HuH-7 (cell line): ENCODE data around the gene MYO5B.
"Not testable (repeated sequence)": the region's sequence is repeated elsewhere in the genome, so short reads cannot be mapped to it uniquely, and the experiment has no call there.

Experiments
- DNase-seq: peaks from one replicate; pipeline ENCODE4 v3.0.0; 2011; ENCODE audit warnings: low spot score

The MYO5B gene

GRCh38 chr18:50194631-50195532 lies at the start of gene MYO5B:
Gene MYO5B (minus strand): TSS chr18:50195147. CDS start chr18:50194793, 354 bp downstream.
- DNase-seq, result peak; percentile 71

GRCh38 chr18:50241768-50242167 lies 46.8 kb upstream of the MYO5B start:
- not testable (repeated sequence) for DNase-seq

GRCh38 chr18:50240080-50240563 lies 45.2 kb upstream of the MYO5B start:
- no peak for DNase-seq

DNA sequence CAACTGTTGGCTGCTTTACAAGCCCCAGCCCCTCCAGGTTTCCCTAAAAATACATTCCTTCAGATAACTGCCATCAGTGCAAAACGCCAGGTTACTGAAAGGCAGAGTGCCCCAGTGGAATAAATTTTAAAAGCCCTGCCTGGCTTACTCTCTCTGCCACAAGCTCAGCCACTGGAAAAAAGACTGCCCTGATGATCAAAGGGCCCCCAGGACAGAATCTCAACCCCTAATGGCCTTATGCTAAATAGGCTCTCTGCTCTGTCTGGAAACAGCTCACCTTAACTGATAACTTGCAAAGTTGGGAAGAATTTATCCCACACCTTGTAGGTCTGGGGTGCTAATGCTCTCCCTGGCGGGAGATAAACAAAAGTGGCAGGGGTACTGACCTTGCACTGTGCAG lies 37.5 kb upstream of the MYO5B start:
- DNase-seq, result no peak

DNA sequence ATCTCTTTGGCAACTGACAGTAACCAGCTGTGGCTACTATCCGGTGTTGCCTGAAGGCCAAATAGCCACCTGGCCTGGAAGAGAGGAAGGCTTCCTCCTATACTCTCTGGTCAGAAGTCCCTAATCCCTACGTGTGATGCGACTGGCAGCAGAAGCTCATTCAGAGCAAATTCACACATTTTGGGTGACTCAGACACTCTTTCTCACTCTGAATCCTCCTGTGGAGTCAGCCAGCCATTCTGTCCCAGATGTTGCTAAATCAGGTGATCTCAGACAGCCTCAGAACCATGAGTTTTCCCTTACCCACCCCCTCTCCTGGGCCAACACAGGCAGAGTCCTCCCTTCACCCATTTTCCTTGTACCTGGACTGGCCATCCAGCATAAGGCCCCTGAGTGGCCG lies 36.7 kb upstream of the MYO5B start:
- no peak for DNase-seq

DNA sequence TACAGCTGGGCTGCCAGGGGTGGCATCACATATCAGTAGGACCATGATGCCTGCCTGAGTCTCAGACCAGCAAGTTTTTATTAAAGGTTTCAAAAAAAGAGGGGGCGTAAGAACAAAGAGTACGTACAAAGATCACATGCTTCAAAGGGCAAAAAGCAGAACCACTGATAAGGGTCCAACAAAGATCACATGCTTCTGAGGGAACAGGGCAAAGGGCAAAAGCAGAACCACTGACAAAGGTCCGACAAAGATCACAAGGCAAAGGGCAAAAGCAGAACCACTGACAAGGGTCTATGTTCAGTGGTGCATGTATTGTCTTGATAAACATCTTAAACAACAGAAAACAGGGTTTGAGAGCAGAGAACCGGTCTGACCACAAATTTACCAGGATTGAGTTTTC lies 25.3 kb upstream of the MYO5B start:
- DNase-seq, result not testable (repeated sequence)

DNA sequence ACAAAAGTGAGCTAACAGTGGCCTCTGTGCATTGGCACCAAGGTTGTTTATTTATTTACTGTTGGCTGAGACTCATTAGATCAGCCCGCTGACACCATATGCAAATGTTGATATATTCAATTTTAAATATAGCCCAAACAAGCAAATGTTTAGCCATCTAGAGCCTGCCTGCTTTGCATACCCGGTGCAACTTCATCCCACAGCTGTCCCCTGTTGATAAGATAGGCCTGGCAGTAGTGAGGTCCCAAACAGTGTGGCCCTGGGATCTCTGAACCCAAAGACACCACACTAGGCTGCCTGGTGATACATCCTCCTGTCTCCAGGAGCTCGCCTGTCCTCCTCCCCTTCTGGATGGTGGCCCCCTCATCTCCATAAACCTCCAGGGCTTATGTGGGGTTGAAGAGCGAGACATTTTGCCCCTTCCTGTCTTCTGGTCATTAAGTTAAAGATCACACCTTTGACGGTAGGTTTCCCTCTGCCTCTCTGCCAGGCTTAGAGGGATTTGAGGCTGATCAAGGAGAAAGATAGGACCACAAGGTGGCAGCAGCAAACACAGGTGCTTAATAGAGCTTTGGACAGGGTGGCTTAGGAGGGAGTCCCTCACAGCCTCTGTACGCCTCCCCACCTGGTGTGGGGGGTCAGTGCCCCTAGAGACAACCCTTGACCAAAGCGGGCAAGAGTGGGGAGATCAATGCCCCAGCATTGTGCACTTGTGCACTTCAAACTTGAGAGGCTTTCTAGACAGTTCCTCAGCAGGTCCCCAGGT lies 23.7 kb upstream of the MYO5B start:
- no peak for DNase-seq

GRCh38 chr18:50209311-50209710 lies 14.4 kb upstream of the MYO5B start:
- no peak for DNase-seq

GRCh38 chr18:50207722-50208121 lies 12.8 kb upstream of the MYO5B start:
- no peak for DNase-seq

DNA sequence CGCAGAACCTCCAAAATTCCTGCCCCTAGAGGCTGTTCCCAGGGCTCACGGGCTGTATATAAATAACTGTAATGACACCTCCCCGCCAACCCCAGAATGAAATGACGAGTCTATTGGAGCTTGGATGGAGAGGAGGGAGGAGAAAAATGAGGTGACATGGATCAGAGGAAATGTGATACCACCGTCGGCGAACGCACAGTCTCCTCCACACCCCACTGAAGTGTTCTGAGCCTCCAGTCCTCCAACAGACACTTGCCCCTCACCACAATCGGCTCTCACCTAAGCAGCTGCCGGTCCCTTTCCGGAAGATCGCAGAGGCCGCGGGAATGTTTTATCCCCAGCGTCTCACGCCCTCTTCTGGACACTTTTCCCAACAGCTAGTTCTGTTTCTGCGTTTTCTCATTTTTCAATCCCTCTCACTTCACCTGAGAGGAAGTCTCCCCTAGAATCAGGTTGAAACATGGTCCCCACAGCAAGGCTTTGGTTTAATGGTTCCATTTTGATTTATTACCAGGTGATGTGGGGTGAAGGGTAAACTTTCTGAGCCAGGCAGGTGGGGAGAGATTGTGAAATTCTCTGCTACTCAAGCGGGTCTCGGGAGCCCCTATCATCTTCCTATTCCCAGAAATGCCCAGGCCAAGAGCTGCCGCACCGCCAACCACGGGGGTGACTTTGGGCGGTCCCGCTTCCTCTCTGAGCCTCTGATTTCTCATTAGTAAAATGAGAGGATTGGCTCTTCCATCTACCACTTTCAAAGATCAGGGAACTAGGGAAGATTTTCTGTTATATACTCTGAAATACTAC lies 9.1 kb upstream of the MYO5B start:
- peak; percentile 47 for DNase-seq

DNA sequence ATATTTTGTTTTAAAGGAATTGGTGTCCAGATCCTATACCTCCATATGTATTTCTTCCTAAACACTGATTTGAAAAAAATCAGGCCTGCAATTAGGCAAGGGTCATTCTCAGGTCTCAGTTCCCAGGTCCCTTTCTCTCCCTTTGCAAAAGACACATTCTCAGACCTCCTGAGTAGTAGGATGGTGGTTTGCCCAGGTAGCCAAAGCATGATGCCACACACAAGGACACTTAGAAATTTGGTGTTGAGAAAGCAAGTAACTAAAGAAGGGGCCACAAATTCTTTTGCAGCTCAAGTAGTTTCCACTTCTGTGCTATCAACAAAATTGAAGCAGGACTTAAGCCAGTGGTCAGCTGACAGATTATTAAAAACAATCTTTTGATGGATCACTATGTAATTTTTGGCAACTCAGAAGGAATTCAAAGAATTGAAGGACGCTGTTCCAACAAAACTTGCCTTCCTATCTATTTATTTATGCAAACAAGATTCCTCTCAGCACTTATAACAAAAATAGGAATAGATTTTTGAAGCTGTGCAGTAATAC lies 6.6 kb upstream of the MYO5B start:
- no peak for DNase-seq

GRCh38 chr18:50199921-50200320 lies 5.0 kb upstream of the MYO5B start:
- DNase-seq, result no peak

DNA sequence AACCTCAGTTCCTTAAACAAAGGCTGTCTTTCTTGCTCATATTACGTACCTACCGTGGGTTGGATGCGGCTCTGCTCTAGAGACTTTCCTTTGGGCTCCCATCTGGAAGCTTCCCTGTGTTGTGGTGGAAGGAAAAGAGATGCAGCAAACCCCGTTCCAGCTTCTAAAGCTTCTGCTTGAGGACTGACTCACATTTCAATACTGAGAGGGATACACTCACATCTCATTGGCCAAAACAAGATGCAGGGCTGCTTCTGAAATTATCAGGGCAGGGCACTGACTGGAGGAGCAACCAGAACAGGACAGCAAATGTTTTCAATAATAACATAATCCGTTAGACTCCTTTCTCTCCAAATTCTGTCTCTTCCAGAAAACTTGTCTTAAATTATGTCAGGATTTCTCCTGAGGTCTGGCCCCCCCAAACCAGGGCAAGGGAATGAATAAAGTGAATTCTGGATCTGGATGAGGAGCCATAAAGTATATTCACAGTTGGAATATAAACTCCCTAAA lies 4.5 kb upstream of the MYO5B start:
- DNase-seq, result no peak

DNA sequence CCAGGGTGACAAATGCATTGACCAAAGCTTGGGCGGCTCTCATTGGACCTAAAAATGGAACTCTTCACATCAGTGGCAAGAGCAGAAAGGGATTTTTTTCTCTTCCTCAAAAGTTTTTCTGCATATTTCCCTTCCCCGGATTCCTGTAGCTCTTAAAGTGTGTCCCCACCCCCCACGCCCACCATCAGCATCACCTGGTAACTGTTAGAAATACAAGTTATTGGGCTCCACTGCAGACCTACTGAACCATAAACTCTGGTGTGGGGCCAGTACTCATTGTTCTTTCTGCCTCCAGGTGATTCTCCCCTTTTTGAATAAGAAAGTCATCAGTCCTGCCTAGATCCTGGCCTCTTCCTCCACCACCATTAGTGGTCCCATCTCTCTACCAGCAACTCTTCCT lies 1.3 kb upstream of the MYO5B start:
- no peak for DNase-seq

DNA sequence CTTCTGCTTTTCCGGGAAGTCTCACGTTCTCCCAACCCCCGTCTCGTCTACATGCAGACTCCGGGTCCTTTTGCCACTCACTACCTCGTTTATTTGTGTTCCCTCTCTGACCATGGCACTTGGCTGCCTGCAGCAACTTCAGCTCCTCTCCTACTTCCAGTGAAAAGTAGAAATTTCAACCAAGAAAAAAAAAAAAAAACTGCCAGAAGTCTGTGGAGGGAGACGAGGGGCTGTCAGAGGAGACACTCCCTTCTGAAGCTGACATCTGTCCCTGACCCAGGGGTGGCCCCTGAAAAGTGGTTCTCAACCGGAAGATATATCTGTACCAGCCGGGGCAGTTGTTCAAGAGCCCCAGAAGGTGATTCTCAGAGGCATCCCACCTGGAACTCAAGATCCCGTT lies 742 bp upstream of the MYO5B start:
- no peak for DNase-seq

DNA sequence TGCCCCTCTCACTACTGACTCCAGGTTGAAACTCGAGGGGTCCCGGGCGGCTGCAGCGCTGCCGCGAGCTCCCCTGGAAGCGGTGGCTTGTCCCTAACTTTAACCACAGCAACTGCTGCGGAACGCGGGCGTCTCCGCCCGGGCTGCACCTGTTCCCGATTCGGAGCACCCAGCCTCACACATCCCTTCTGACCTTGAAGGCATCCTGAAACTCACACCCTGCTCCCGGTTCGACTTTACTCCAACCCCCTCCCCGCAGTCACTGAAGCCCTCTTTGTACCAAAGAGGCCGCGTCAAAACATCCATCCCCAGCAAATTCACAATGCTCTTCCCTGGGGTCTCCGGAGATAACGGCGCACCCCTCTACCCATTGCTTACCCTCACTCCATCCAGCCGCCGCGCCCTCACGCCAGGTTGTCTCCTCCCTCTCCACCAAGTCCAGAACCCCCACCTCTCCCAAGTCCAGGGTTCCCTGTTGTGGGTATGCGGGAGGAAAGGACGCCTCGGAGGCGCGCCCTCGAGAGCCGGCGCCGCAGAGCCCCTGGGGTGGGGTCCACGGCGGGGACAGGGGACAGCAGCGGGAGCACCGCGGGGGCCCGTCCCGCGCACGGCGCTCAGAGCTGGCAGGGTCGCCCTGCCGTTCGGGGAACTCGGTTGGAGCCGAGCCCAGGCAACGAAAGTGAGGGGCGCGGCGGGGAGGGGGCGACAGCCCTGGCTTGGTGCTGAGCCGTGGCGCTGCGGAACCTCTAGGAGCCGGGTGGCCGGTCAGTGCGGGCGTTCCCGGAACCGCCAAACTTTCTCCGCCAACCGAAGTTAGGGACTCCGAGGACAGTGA lies 934 bp downstream of the MYO5B start:
- peak; percentile 23 for DNase-seq

- no peak for DNase-seq
These were observed 1.8 kb downstream of the MYO5B start for GRCh38 chr18:50192995-50193795.

- DNase-seq, result no peak
These were observed 4.0 kb downstream of the MYO5B start for GRCh38 chr18:50190926-50191325.

- DNase-seq, result no peak
These were observed 4.7 kb downstream of the MYO5B start for GRCh38 chr18:50190236-50190635.

GRCh38 chr18:50189160-50189559 lies 5.8 kb downstream of the MYO5B start:
- no peak for DNase-seq
